OCI-LY1 (cell line): Measurements from ENCODE around the gene NRCAM.

Experiments used
- H2AFZ ChIP-seq: fragments of 200-600 bp; sonication (generic), shearing (Covaris generic); 2 replicates; pipeline ENCODE4 v1.6.0; 2014; ENCODE audit warnings: antibody characterized with exemption, mild to moderate bottlenecking, low read length
- H3F3A ChIP-seq: fragments of 200-600 bp; sonication (generic), shearing (Covaris generic); 2 replicates; pipeline ENCODE4 v1.6.0; 2014; ENCODE audit warnings: mild to moderate bottlenecking, antibody characterized with exemption, low read length, moderate library complexity; ENCODE audit not compliant: insufficient read depth
- H3K27ac ChIP-seq: fragments of 200-600 bp; sonication (generic); 2 replicates; pipeline ENCODE4 v1.5.1; 2014; ENCODE audit warnings: low read length, mixed run types, mild to moderate bottlenecking, low read depth; ENCODE audit not compliant: poor library complexity, severe bottlenecking
- H3K27me3 ChIP-seq: fragments of 200-600 bp; sonication (generic); 2 replicates; pipeline ENCODE4 v1.6.0; 2014; ENCODE audit warnings: antibody characterized with exemption, mild to moderate bottlenecking, low read length, moderate library complexity; ENCODE audit not compliant: insufficient read depth
- H3K36me3 ChIP-seq: fragments of 200-600 bp; sonication (generic); 2 replicates; pipeline ENCODE4 v1.6.1; 2014; ENCODE audit warnings: mild to moderate bottlenecking, antibody characterized with exemption, low read length, moderate library complexity, mixed read lengths; ENCODE audit not compliant: insufficient read depth
- H3K4me1 ChIP-seq: fragments of 200-600 bp; sonication (generic); 2 replicates; pipeline ENCODE4 v1.5.1; 2014; ENCODE audit warnings: mild to moderate bottlenecking, low read length, moderate library complexity; ENCODE audit not compliant: insufficient read depth, severe bottlenecking
- H3K4me2 ChIP-seq: fragments of 200-600 bp; sonication (generic), shearing (Covaris generic); 2 replicates; pipeline ENCODE4 v1.6.1; 2014; ENCODE audit warnings: low read length
- H3K4me3 ChIP-seq: fragments of 200-600 bp; sonication (generic); 2 replicates; pipeline ENCODE4 v1.5.1; 2014; ENCODE audit warnings: low read length, low read depth, mild to moderate bottlenecking, mixed read lengths; ENCODE audit not compliant: poor library complexity, severe bottlenecking
- H3K79me2 ChIP-seq: fragments of 200-600 bp; shearing (Covaris generic); 2 replicates; pipeline ENCODE4 v1.6.1; 2016; ENCODE audit warnings: mixed run types, low read length, mixed read lengths; ENCODE audit not compliant: insufficient read depth
- H3K9ac ChIP-seq: fragments of 200-600 bp; sonication (generic), shearing (Covaris generic); 2 replicates; pipeline ENCODE4 v1.6.1; 2014; ENCODE audit warnings: mild to moderate bottlenecking, low read length, mixed read lengths
- H3K9me2 ChIP-seq: fragments of 200-600 bp; sonication (generic), shearing (Covaris generic); 2 replicates; pipeline ENCODE4 v1.6.1; 2014; ENCODE audit warnings: low read depth, mild to moderate bottlenecking, low read length, mixed read lengths
- H3K9me3 ChIP-seq: fragments of 200-600 bp; shearing (Covaris generic); 2 replicates; pipeline ENCODE4 v1.6.1; 2014; ENCODE audit warnings: low read length, mixed read lengths
- H4K20me1 ChIP-seq: fragments of 200-600 bp; sonication (generic), shearing (Covaris generic); 2 replicates; pipeline ENCODE4 v1.6.0; 2016; ENCODE audit warnings: mild to moderate bottlenecking, low read length; ENCODE audit not compliant: insufficient read depth
- EZH2 ChIP-seq: fragments of 200-600 bp; sonication (generic), shearing (Covaris generic); IDR thresholded peaks from 2 replicates; pipeline ENCODE4 v1.8.0; 2017; ENCODE audit warnings: borderline replicate concordance, mixed run types, mild to moderate bottlenecking, antibody characterized with exemption, low read length, moderate library complexity, mixed read lengths
- TF ChIP-seq, protein P1 (sequence below): fragments of 200-600 bp; sonication (generic), shearing (Covaris generic); IDR thresholded peaks from 2 replicates; pipeline ENCODE4 v1.5.1; 2017; ENCODE audit warnings: mild to moderate bottlenecking, antibody characterized with exemption, low read length, moderate library complexity, mixed read lengths

Gene NRCAM

DNA sequence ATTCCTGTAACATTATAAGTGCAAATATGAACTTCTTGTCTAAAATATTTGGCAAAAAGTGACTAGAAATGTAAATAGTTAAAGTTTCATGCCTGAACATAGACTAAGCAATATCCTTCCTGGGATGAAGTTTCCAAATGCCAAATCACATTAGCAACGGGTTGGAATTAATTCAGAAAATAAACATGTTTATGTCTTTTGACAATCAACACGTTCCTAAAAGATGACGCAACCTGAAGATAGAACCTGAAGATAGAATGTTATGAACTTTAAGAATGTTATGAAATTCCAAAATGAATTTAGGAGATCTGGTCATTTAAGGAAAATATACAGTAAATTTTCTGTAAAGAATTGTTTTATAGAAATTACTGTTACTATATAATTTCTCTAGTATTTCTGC is 335.3 kb downstream of the NRCAM start:
- H3K79me2 ChIP-seq: no peaks in the 10 kb centered on the region
- H3K4me3 ChIP-seq: no peak overlapping the region
- H3K9me3 ChIP-seq: no peaks in the 10 kb centered on the region
- no peaks in the 10 kb centered on the region for H3K36me3 ChIP-seq
- H3K9ac ChIP-seq: no peak overlapping the region
- H3F3A ChIP-seq: no peaks in the 10 kb centered on the region
- H3K9me2 ChIP-seq: no peaks in the 10 kb centered on the region
- no peak overlapping the region for H3K4me2 ChIP-seq
- TF ChIP-seq EZH2: no peak
- TF ChIP-seq, protein P1, sequence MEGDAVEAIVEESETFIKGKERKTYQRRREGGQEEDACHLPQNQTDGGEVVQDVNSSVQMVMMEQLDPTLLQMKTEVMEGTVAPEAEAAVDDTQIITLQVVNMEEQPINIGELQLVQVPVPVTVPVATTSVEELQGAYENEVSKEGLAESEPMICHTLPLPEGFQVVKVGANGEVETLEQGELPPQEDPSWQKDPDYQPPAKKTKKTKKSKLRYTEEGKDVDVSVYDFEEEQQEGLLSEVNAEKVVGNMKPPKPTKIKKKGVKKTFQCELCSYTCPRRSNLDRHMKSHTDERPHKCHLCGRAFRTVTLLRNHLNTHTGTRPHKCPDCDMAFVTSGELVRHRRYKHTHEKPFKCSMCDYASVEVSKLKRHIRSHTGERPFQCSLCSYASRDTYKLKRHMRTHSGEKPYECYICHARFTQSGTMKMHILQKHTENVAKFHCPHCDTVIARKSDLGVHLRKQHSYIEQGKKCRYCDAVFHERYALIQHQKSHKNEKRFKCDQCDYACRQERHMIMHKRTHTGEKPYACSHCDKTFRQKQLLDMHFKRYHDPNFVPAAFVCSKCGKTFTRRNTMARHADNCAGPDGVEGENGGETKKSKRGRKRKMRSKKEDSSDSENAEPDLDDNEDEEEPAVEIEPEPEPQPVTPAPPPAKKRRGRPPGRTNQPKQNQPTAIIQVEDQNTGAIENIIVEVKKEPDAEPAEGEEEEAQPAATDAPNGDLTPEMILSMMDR: no peak
- no peaks in the 10 kb centered on the region for H4K20me1 ChIP-seq
- H3K4me1 ChIP-seq: no peaks in the 10 kb centered on the region
- H3K27me3 ChIP-seq: no peaks in the 10 kb centered on the region; the same call in 1 of the 2 replicates
- no peak overlapping the region for H2AFZ ChIP-seq
- H3K27ac ChIP-seq: no peak overlapping the region

GRCh38 chr7:108120196-108120595 is 336.0 kb downstream of the NRCAM start:
- TF ChIP-seq EZH2: no peak
- TF ChIP-seq, protein P1: no peak
- H3K4me2 ChIP-seq: no peak overlapping the region

DNA sequence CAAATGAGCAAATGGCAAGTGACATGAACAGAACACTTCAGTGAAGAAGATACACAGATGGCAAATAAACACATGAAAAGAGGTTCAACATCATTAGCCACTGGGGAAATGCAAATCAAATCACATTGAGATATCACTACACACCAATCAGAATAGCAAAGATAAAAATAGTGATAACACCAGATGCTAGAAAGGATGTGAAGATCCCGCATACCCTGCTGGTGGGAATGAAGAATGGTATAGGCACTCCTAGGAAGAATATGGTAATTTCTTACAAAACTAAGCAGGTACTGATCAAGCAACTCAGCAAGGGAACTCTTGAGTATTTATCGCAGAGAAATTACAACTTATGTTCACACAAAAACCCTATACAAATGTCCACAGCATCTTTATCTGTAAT is 337.3 kb downstream of the NRCAM start:
- no peak overlapping the region for H2AFZ ChIP-seq

More at GRCh38 chr7:108120196-108120595, 336.0 kb downstream of the NRCAM start:
- no peaks in the 10 kb centered on the region for H3K9me3 ChIP-seq
- no peak overlapping the region for H3K4me3 ChIP-seq
- no peaks in the 10 kb centered on the region; the same call in 1 of the 2 replicates for H3K27me3 ChIP-seq
- H3K4me1 ChIP-seq: no peaks in the 10 kb centered on the region
- no peaks in the 10 kb centered on the region for H3K36me3 ChIP-seq
- no peak overlapping the region for H3K27ac ChIP-seq
- H2AFZ ChIP-seq: no peak overlapping the region
- no peak overlapping the region for H3K9ac ChIP-seq
- no peaks in the 10 kb centered on the region for H3F3A ChIP-seq
- H4K20me1 ChIP-seq: no peaks in the 10 kb centered on the region
- H3K9me2 ChIP-seq: no peaks in the 10 kb centered on the region
- no peaks in the 10 kb centered on the region for H3K79me2 ChIP-seq

More for the DNA sequence above, 337.3 kb downstream of the NRCAM start:
- no peak overlapping the region for H3K4me3 ChIP-seq
- no peak overlapping the region for H3K27ac ChIP-seq
- no peaks in the 10 kb centered on the region for H3K79me2 ChIP-seq
- no peaks in the 10 kb centered on the region for H4K20me1 ChIP-seq
- no peaks in the 10 kb centered on the region for H3K9me3 ChIP-seq
- no peak for TF ChIP-seq EZH2
- TF ChIP-seq, protein P1: no peak
- H3K9me2 ChIP-seq: no peaks in the 10 kb centered on the region
- no peaks in the 10 kb centered on the region for H3K4me1 ChIP-seq
- H3K9ac ChIP-seq: no peak overlapping the region
- no peaks in the 10 kb centered on the region for H3K27me3 ChIP-seq
- H3K4me2 ChIP-seq: no peak overlapping the region
- H3K36me3 ChIP-seq: no peaks in the 10 kb centered on the region
- no peaks in the 10 kb centered on the region for H3F3A ChIP-seq
